Measurements from ENCODE around the gene LUZP1. TPM values are rescaled to one million over a fixed set of nuclear protein-coding genes. Genes with fewer than 3 reads are reported as not detected.

The LUZP1 gene
- polyA plus RNA-seq, 1 of the 3 experiments (the other 2 are of a cell fraction) = 8.9 TPM

- Histone ChIP-seq H3K27ac (ENCODE audit: low read depth in 2 of 2, low read length in 1 of 2) (no peak overlapping the region), H4K20me1 (ENCODE audit: insufficient read depth) (no peaks in the 10 kb centered on the region), H3K79me2 (ENCODE audit: insufficient read depth) (no peaks in the 10 kb centered on the region; the same call in 1 of the 2 replicates), H3K9me3 (no peaks in the 10 kb centered on the region), H2AFZ (ENCODE audit: low read depth) (no peak overlapping the region), H3K9ac (no peak overlapping the region), H3K4me2 (no peak overlapping the region), H3K27me3 (ENCODE audit: insufficient read depth) (no peaks in the 10 kb centered on the region), H3K9me2 (no peaks in the 10 kb centered on the region), H3F3A (replicated peaks; ENCODE audit: insufficient read depth) (peaks cover 25% of the 10 kb centered on the region), H3K4me1 (ENCODE audit: control insufficient read depth in 1 of 2, insufficient read depth in 2 of 2, low read depth in 1 of 2, low read length in 1 of 2) (no peaks in the 10 kb centered on the region; a peak in 1 of 4 replicates), H3K36me3 (replicated peaks in 1 of 2; ENCODE audit: control insufficient read depth in 1 of 2, insufficient read depth in 2 of 2, low read length in 1 of 2) (peaks cover 67 to 74% of the 10 kb centered on the region in 2 experiments), H3K4me3 (ENCODE audit: low read depth in 2 of 2, low read length in 1 of 2) (no peak overlapping the region)
- no peak for DNase-seq
- ChIA-PET POLR2A (no interaction called here), CTCF (interaction anchor here (1.1 kb wide), 2 partner anchors 24 to 97 kb away, joined by 3 to 4 read pairs; no protein-coding TSS in a partner anchor)
- no peak for TF ChIP-seq NFIC (IDR thresholded peaks at IDR 0.05; ENCODE audit: borderline replicate concordance)
- TF ChIP-seq RFX5 (IDR thresholded peaks at IDR 0.05; ENCODE audit: low read length) = no peak
- no peak for TF ChIP-seq RCOR1 (IDR thresholded peaks at IDR 0.05; ENCODE audit: low read length)
- TF ChIP-seq POLR2AphosphoS5 (IDR thresholded peaks at IDR 0.05; ENCODE audit: low read depth, low read length) = no peak
- no peak for TF ChIP-seq CHD2 (IDR thresholded peaks at IDR 0.05; ENCODE audit: low read length, partially characterized antibody)
- no peak for TF ChIP-seq SMC3 (IDR thresholded peaks at IDR 0.05; ENCODE audit: low read depth, low read length)
- TF ChIP-seq GATA2 (CRISPR knock-in tag; IDR thresholded peaks at IDR 0.05) = no peak
- TF ChIP-seq USF2 (IDR thresholded peaks at IDR 0.05; ENCODE audit: borderline replicate concordance, low read depth, low read length) = no peak
- TF ChIP-seq RAD21 (IDR thresholded peaks at IDR 0.05; ENCODE audit: low read length) = no peak
Observed at GRCh38 chr1:23074012-23074411, 94.6 kb downstream of the LUZP1 start.

GRCh38 chr1:23069675-23070074, 99.0 kb downstream of the LUZP1 start:
- CTCF ChIA-PET = interaction anchor here (1.8 kb wide), 1 partner anchor 115 kb away, joined by 7 read pairs; no protein-coding TSS in a partner anchor
- WGBS (ENCODE audit: low lambda C conversion rate) = 90% methylated on average over 4 of the region's 4 CpGs
- TF ChIP-seq NFIC (IDR thresholded peaks at IDR 0.05; ENCODE audit: borderline replicate concordance) = no peak
- TF ChIP-seq CHD2 (IDR thresholded peaks at IDR 0.05; ENCODE audit: low read length, partially characterized antibody) = no peak
- no peak for TF ChIP-seq RXRA (IDR thresholded peaks at IDR 0.05; ENCODE audit: borderline replicate concordance, low read depth)
- TF ChIP-seq IRF3 (IDR thresholded peaks at IDR 0.05; ENCODE audit: low read depth, low read length) = no peak
- TF ChIP-seq MEF2A (IDR thresholded peaks at IDR 0.05; ENCODE audit: borderline replicate concordance, low read depth) = no peak
- no peak for TF ChIP-seq USF2 (IDR thresholded peaks at IDR 0.05; ENCODE audit: borderline replicate concordance, low read depth, low read length)
- no peak for TF ChIP-seq TAF1 (IDR thresholded peaks at IDR 0.05; ENCODE audit: borderline replicate concordance, low read depth, low read length)
- TF ChIP-seq ZBTB33 (IDR thresholded peaks at IDR 0.05; ENCODE audit: borderline replicate concordance, low read depth) = no peak
- no peak for TF ChIP-seq RAD21 (IDR thresholded peaks at IDR 0.05; ENCODE audit: low read length)
- TF ChIP-seq REST (IDR thresholded peaks at IDR 0.05; ENCODE audit: low read depth, low read length) = no peak
- TF ChIP-seq JUND (IDR thresholded peaks at IDR 0.05) = no peak
- no peak for TF ChIP-seq RFX5 (IDR thresholded peaks at IDR 0.05; ENCODE audit: low read length)
- no peak for TF ChIP-seq EZH2phosphoT487 (IDR thresholded peaks at IDR 0.05; ENCODE audit: borderline replicate concordance, low read depth)

More at GRCh38 chr1:23069675-23070074, 99.0 kb downstream of the LUZP1 start:
- H3K27me3 ChIP-seq (ENCODE audit: insufficient read depth) = no peaks in the 10 kb centered on the region
- peaks cover 0 to 9% of the 10 kb centered on the region in 2 experiments; a peak in 2 of 4 replicates for H3K4me1 ChIP-seq (ENCODE audit: control insufficient read depth in 1 of 2, insufficient read depth in 2 of 2, low read depth in 1 of 2, low read length in 1 of 2)
- no peaks in the 10 kb centered on the region for H3K9me3 ChIP-seq
- H3K36me3 ChIP-seq (replicated peaks in 1 of 2; ENCODE audit: control insufficient read depth in 1 of 2, insufficient read depth in 2 of 2, low read length in 1 of 2) = peaks cover 75 to 83% of the 10 kb centered on the region in 2 experiments
- peaks cover 16% of the 10 kb centered on the region for H3F3A ChIP-seq (replicated peaks; ENCODE audit: insufficient read depth)
- H3K9me2 ChIP-seq = no peaks in the 10 kb centered on the region
- H2AFZ ChIP-seq (ENCODE audit: low read depth) = no peak overlapping the region
- H3K27ac ChIP-seq (ENCODE audit: low read depth in 2 of 2, low read length in 1 of 2) = no peak overlapping the region
- H4K20me1 ChIP-seq (ENCODE audit: insufficient read depth) = no peaks in the 10 kb centered on the region
- POLR2A ChIA-PET = no interaction called here
- no peak overlapping the region for H3K9ac ChIP-seq
- no peak for DNase-seq
- no peaks in the 10 kb centered on the region for H3K79me2 ChIP-seq (ENCODE audit: insufficient read depth)
- no peak overlapping the region for H3K4me2 ChIP-seq
- H3K4me3 ChIP-seq (ENCODE audit: low read depth in 2 of 2, low read length in 1 of 2) = no peak overlapping the region
